ENCODE measurements around the gene CRLF1. TPM values are rescaled to one million over a fixed set of nuclear protein-coding genes. Genes with fewer than 3 reads are reported as not detected.

The CRLF1 gene
- total and polyA plus RNA-seq, 10 of the 15 experiments (the other 5 are each of a cell fraction or from before 2014, with no cell fraction given) = 0.10 to 1.2 (median 0.49) TPM; not detected in 4

GRCh38 chr19:18590273-18591272 is 16.0 kb downstream of the CRLF1 start (continued):
- TF ChIP-seq PAX5 (IDR thresholded peaks at IDR 0.05; ENCODE audit: borderline replicate concordance, low read depth, low read length) = peak; percentile 60; the same call in 1 of the 2 replicates
- no peak for TF ChIP-seq USF1 (IDR thresholded peaks at IDR 0.05; ENCODE audit: borderline replicate concordance, extremely low read length, insufficient read depth, low read depth, low read length)
- no peak for TF ChIP-seq RBBP5 (conservative IDR thresholded peaks at IDR 0.05)

DNA sequence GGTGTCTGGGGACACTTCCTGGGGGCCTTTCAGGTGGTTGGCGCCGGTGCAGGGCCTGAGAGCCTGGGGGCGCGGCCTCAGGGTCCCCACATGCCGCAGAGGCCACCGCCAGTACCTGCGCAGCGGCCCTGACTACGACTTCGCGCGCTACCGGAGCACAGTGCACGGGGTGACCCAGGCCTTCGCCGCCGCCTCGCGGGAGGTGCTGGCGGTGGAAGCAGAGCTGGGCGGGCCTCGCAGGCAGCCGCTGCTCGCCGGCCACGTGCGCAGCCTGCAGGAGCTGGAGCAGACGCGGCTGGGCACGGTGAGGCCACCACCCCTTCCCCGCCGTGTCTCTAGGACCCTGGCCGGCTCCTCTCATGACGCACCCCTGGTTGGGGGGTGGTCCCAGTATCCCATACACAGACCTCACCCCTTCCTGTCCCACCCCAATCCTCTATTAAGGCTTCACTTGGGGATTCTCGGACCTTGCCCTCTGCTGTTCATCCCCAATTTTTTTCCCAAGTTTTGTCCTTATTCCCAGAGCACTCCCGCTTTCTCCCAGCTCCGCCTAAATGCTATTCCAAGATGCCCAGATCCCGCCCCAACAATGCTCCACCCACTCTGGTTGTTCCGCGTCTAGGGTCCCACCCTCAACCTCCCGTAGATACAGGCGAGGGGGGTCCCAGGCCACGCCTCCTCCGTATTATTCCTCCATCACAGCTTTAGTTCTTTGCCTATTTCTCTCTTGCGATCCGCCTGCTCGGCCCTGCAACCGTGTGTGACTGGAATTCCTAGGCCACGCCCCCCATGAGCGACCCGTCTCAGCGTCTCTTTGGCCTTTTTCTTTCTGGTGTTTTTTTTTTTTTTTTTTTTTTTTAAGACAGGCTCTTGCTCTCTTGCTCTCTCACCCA is 17.0 kb downstream of the CRLF1 start:
- Histone ChIP-seq H3K79me2 (ENCODE audit: control insufficient read depth, insufficient read depth, low read length) (peaks cover 4% of the 10 kb centered on the region; the same call in 1 of the 2 replicates), H3K9ac (ENCODE audit: control insufficient read depth, insufficient read depth, low read length) (peak overlapping the region; percentile 66), H4K20me1 (ENCODE audit: control insufficient read depth, insufficient read depth) (no peaks in the 10 kb centered on the region; the same call in 1 of the 2 replicates), H3K27ac (ENCODE audit: control insufficient read depth, insufficient read depth) (peak overlapping the region; percentile 72), H3K27me3 (replicated peaks in 1 of 2; ENCODE audit: control insufficient read depth in 2 of 2, insufficient read depth in 2 of 2, low read length in 1 of 2) (peaks cover 0 to 2% of the 10 kb centered on the region in 2 experiments; a peak in 1 of 4 replicates), H2AFZ (ENCODE audit: control insufficient read depth, low read depth, low read length) (peak overlapping the region; percentile 72), H3K4me3 (peak overlapping the region; percentile 70), H3K36me3 (ENCODE audit: control insufficient read depth in 2 of 2, insufficient read depth in 2 of 2, low read length in 1 of 2) (peaks cover 0 to 3% of the 10 kb centered on the region in 2 experiments; a peak in 1 of 4 replicates), H3K4me1 (ENCODE audit: control insufficient read depth, insufficient read depth, low read length) (peaks cover 34% of the 10 kb centered on the region), H3K4me2 (ENCODE audit: control insufficient read depth, insufficient read depth) (peak overlapping the region; percentile 98), H3K9me3 (replicated peaks; ENCODE audit: control insufficient read depth, insufficient read depth, low read length) (no peaks in the 10 kb centered on the region)
- intact Hi-C loops (cut with micrococcal nuclease; ENCODE audit: unreplicated experiment) = loop anchor here (2.0 to 5.0 kb wide), 5 partner anchors 47 to 258 kb away; partner anchors contain the start of genes ELL, FKBP8 and UPF1
- in situ Hi-C loops (cut with MboI) = no loop called here
- RAD21 ChIA-PET (ENCODE audit: unreplicated experiment) = interaction anchor here (1.2 to 4.8 kb wide), 5 partner anchors 31 to 139 kb away, joined by 3 to 35 read pairs (median 20); partner anchors contain the start of genes ELL, FKBP8 and KXD1
- ATAC-seq (peak; percentile 73), DNase-seq (ENCODE audit: low read depth, low spot score) (no peak), FAIRE-seq (no peak)
- no TSS peak for BruUV-seq (replicated peaks)
- CTCF ChIA-PET = interaction anchor here (0.6 to 6.0 kb wide), 21 partner anchors 9 to 398 kb away, joined by 3 to 64 read pairs (median 5); partner anchors contain the start of genes ELL, FKBP8, KXD1 and UBA52
- 21% methylated on average over 52 of the region's 52 CpGs for WGBS (ENCODE audit: insufficient coverage, insufficient replicate concordance, low lambda C conversion rate, missing lambda C conversion rate)
- POLR2A ChIA-PET = interaction anchor here (0.6 to 6.0 kb wide), 7 partner anchors 17 to 194 kb away, joined by 3 to 43 read pairs (median 21); partner anchors contain the start of genes ELL, FKBP8, KXD1 and UBA52
- SMC1A ChIA-PET (ENCODE audit: uncharacterized antibody, unreplicated experiment) = interaction anchor here (0.7 to 5.2 kb wide), 12 partner anchors 13 to 259 kb away, joined by 3 to 44 read pairs (median 3); partner anchors contain the start of genes KXD1 and UBA52
- TF ChIP-seq IKZF2 (IDR thresholded peaks at IDR 0.05) (peak; percentile 55 to 57; a peak in 3 of 4 replicates), SIN3A (IDR thresholded peaks at IDR 0.05; ENCODE audit: low read depth, low read length) (0 out of 2 replicates have a peak, but pooled peaks have one; percentile 3), SUPT20H (IDR thresholded peaks at IDR 0.05; ENCODE audit: borderline replicate concordance, control insufficient read depth, low read depth, low read length) (no peak), SPI1 (IDR thresholded peaks at IDR 0.05; ENCODE audit: borderline replicate concordance, insufficient read depth, low read depth, low read length) (no peak), TCF3 (IDR thresholded peaks at IDR 0.05; ENCODE audit: borderline replicate concordance, insufficient read depth, low read depth, low read length) (no peak), RBBP5 (conservative IDR thresholded peaks at IDR 0.05) (no peak), BMI1 (IDR thresholded peaks at IDR 0.05; ENCODE audit: borderline replicate concordance) (no peak), RELA (IDR thresholded peaks at IDR 0.05; ENCODE audit: borderline replicate concordance, partially characterized antibody) (no peak)
- TF ChIP-seq, protein P1, sequence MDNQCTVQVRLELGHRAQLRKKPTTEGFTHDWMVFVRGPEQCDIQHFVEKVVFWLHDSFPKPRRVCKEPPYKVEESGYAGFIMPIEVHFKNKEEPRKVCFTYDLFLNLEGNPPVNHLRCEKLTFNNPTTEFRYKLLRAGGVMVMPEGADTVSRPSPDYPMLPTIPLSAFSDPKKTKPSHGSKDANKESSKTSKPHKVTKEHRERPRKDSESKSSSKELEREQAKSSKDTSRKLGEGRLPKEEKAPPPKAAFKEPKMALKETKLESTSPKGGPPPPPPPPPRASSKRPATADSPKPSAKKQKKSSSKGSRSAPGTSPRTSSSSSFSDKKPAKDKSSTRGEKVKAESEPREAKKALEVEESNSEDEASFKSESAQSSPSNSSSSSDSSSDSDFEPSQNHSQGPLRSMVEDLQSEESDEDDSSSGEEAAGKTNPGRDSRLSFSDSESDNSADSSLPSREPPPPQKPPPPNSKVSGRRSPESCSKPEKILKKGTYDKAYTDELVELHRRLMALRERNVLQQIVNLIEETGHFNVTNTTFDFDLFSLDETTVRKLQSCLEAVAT (IDR thresholded peaks at IDR 0.05) = peak; percentile 82
- TF ChIP-seq, protein P2, sequence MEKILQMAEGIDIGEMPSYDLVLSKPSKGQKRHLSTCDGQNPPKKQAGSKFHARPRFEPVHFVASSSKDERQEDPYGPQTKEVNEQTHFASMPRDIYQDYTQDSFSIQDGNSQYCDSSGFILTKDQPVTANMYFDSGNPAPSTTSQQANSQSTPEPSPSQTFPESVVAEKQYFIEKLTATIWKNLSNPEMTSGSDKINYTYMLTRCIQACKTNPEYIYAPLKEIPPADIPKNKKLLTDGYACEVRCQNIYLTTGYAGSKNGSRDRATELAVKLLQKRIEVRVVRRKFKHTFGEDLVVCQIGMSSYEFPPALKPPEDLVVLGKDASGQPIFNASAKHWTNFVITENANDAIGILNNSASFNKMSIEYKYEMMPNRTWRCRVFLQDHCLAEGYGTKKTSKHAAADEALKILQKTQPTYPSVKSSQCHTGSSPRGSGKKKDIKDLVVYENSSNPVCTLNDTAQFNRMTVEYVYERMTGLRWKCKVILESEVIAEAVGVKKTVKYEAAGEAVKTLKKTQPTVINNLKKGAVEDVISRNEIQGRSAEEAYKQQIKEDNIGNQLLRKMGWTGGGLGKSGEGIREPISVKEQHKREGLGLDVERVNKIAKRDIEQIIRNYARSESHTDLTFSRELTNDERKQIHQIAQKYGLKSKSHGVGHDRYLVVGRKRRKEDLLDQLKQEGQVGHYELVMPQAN (conservative IDR thresholded peaks at IDR 0.05) = peak; percentile 83
